GM19438 (cell line): ENCODE measurements around the gene RPL14.

Source experiments
- ATAC-seq: cut with Tn5 transposase; IDR thresholded peaks from one replicate; pipeline ENCODE4 v1.9.1; 2021; ENCODE audit warnings: low read depth; ENCODE audit not compliant: unreplicated experiment

Gene RPL14

DNA sequence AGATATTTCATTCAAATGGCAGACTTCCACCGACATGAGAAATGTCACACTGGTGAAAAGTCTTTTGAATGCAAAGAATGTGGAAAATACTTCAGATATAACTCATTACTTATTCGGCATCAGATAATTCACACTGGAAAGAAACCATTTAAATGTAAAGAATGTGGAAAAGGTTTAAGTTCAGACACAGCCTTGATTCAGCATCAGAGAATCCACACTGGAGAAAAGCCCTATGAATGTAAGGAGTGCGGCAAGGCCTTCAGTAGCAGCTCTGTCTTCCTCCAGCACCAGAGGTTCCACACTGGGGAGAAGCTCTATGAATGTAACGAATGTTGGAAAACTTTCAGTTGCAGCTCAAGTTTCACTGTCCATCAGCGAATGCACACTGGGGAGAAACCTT is 59.1 kb downstream of the RPL14 start:
- no peak for ATAC-seq

DNA sequence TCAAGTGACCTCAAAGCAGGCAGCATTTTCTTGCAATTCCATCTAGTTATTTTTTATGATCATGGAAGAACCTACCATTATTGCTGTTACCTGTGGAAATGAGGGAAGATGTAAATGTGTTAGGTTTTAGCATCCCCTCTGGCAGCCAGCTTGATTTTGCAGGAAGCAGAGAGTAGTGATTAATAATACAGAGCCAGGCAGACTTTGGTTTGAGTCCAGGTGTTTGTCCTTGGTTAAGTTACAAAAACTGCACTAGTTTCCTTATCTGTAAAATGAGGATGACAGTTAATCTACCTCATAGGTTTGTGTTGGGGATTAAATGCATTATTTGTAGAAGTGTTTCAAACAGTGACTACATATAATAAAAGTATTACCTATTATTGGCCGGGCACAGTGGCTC is 60.9 kb downstream of the RPL14 start:
- no peak for ATAC-seq
